Stimulated activated CD4-positive, alpha-beta T cell treated with anti-CD3 and anti-CD28 coated beads, Interleukin-2, amount 100 ng/mL, for 48 hours (primary cell): ENCODE results near the gene MRPL53.
"Not testable (repeated sequence)": the region's sequence is repeated elsewhere in the genome, so short reads cannot be mapped to it uniquely, and the experiment has no call there.

Source experiments
- DNase-seq, 2 donors: peaks; one replicate each; pipeline ENCODE4 v3.0.0-alpha.2; 2020

The MRPL53 gene

DNA sequence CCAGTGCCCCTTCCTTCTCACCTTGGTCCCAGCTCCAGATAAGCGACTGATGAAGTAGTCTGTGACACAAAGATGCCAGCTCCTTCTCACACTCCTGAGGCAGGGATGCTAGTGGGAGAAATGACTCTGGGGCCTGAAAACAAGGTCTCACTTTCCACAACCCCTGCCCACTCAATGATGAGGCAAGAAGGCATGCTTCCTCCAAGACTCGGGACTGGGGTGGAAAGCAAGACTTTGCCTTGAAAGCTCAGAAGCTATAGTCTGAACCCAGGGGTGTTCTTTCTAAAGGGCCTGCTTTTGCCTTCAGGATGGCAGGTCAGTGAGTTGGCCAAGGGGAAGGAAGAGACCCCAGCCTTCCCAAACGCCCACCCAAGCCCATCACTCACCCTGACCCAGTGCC is 9.0 kb upstream of the MRPL53 start:
- no peak for DNase-seq

DNA sequence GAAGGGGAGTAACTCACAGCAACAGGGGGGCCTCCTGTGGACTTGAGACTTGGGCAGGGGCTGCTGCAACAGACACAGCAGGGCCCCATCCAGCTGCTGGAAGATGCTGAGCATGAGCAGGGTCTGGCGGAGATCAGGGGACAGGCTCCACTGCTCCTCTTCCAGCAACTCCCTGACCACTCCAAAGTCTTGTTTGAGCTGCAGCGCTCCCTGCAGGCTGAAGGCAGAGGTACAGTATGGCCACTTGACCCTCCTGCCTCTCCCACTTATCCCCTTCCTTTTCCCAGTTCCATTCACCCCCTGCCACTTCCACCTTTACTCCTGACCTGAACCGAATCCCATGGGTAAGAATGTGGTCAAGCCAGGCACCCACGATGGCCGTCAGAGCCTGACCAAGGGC is 2.4 kb upstream of the MRPL53 start:
- DNase-seq, result no peak

DNA sequence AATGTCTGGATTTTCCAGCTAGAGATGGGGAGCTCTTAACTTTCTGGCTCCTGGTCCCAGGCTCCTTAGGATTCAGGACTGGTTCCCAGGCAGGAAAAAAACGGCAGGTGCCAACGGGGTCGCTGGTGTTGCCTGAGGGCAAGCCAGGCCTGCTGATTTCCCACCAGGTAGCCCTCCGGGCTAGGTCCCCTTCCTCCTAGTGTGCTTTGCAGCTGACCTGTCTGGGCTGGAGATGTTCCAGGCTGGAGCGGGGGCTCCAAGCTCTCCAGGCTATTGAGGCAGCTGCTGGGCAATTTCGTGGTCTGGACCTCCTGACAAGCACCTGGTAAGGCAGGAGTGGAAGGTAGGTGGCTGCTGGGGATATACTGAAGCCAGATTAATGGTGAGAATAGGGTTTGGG is 2.0 kb upstream of the MRPL53 start:
- no peak for DNase-seq

GRCh38 chr2:74472945-74473258 is 422 bp upstream of the MRPL53 start:
- DNase-seq, result no peak

DNA sequence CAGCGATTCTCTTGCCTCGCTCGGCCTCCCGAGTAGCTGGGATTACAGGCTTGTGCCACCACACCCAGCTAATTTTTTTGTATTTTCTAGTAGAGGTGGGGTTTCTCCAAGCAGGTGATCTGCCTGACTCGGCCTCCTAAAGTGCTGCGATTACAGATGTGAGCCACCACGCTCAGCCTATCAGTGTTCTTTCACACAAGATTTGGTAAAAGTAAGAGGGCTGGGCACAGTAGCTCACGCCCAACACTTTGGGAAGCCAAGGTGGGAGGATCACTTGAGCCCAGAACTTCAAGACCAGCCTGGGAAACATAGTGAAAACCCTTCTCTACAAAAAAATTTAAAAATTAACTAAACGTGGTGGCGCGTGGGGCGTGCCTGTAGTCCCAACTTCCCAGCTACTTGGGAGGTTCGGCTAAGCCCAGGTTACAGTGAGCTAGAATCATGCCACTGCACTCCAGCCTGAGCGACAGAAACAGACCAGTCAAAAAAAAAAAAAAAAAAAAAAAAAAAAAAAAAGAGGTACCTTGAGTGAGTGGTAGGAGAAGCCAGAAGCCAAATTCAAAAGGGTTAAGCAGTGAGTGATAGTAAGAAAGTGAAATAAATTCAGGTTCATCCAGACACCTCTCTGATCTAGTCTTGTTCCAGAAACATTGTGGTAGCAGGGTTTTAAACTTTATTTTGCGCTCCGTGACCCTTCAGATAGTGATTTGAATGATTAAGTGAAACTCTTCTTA is 981 bp downstream of the MRPL53 start:
- no peak for DNase-seq

- DNase-seq, result not testable (repeated sequence)
Observed at GRCh38 chr2:74470742-74471141, 1.7 kb downstream of the MRPL53 start.

DNA sequence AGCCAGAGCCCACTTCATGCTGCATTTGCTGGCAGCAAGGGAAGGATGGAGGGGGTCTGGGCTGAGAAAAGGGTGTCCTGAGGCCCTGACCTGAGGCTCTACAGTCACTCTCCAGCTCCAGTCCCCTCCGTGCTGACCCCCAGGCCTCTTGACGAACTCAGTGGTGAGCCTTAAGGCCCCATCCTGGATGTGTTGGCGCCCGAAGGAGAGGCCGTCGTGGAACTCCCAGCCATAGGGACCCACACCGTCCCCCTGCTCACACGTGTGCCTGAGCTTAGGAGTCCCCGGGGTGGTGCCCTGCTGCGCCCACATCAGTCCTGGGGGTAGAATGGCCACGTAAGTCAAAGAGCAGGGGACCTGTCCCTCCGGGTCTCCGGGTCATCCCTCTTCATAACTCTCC is 8.1 kb downstream of the MRPL53 start:
- no peak for DNase-seq

DNA sequence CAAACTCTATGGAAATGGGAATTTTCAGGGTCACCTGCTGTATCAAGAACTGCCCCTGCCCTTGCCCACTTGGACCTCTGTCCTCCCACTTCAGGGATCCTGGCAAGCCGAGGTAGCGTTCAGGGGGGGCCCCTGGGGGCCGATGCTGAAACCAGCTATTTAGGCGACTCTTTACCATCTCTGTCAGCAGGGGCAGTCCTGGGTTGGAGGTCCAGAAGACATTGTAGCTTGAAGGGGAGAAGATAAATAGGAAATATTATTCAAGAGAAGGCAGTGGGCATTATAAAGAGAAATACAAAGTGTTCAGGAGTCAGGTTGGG is 9.7 kb downstream of the MRPL53 start:
- no peak for DNase-seq

GRCh38 chr2:74462054-74462785 is 10.3 kb downstream of the MRPL53 start:
- no peak for DNase-seq

- no peak for DNase-seq
Observed at GRCh38 chr2:74461187-74462053, 11.1 kb downstream of the MRPL53 start.

- not testable (repeated sequence) for DNase-seq
Observed at GRCh38 chr2:74460187-74460586, 12.3 kb downstream of the MRPL53 start.

- DNase-seq, result not testable (repeated sequence)
Observed at GRCh38 chr2:74459503-74460118, 12.9 kb downstream of the MRPL53 start.

DNA sequence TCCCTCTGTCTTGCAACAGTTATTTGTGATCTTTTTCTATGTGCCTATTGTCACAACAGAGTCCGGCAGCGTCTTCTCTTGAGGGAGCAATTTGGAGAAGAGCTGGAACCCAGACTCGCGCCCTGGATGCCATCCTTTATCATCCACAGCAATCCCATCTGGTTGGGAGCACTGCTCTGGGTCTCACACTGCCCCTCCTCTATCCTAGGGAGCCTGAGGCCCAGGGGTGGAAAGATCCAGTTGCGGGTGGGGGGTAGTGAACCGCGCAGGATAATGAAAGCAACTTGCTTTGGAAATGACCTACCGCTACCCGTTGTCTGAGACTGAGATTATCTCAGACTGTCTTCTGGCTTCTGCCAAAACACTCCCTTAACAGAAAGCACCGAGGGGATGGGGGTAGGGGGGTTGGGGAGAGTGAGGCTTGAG is 13.5 kb downstream of the MRPL53 start:
- no peak for DNase-seq

- peak; percentile 95 to 97 for DNase-seq
Observed at GRCh38 chr2:74458132-74458937, 14.1 kb downstream of the MRPL53 start, which contains the start of gene WBP1. Gene WBP1, plus strand, starts transcription at chr2:74458438. Its CDS starts 165 bp downstream, at chr2:74458603.

DNA sequence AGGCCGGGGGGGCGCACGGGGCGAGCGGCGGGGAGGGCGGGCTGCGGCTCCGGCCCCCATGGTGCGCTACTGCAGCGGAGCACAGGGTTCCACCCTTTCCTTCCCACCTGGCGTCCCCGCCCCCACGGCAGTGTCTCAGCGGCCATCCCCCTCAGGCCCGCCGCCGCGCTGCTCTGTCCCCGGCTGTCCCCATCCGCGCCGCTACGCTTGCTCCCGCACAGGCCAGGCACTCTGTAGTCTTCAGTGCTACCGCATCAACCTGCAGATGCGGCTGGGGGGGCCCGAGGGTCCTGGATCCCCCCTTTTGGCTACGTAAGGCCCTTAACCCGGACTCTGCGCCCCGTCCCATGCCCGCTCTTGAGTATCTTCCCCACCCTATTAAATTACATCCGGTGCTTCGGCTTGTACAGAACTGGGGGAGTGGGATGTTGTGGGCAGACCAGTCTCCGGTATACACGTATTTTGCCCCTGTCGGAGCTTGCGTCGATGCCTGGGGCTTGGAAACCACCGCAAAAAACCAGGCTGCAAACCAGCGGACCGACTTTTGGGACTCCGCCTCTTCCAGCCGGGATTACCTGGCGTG is 14.8 kb downstream of the MRPL53 start:
- peak; percentile 63 to 68 for DNase-seq

DNA sequence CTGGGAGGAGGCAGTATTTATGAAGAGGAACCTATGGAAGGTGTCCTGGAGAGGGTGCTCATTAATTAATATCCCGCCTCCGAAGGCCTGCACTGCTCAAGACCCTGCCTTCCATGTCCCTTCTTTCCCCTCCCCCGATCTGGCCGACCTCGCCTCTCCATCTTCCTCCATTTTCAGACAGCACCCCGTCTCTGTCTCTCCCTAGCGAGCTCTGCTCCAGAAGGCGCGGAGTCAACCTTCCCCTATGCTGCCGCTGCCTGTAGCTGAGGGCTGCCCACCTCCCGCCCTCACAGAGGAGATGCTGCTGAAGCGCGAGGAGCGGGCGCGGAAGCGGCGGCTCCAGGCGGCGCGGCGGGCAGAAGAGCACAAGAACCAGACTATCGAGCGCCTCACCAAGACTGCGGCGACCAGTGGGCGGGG is 15.3 kb downstream of the MRPL53 start:
- DNase-seq, result no peak

GRCh38 chr2:74454654-74455511 is 17.6 kb downstream of the MRPL53 start, which contains the start of gene INO80B:
Gene INO80B, plus strand, starts transcription at chr2:74455087. Its CDS starts 30 bp downstream, at chr2:74455117.
- DNase-seq, result peak; percentile 96 to 98

DNA sequence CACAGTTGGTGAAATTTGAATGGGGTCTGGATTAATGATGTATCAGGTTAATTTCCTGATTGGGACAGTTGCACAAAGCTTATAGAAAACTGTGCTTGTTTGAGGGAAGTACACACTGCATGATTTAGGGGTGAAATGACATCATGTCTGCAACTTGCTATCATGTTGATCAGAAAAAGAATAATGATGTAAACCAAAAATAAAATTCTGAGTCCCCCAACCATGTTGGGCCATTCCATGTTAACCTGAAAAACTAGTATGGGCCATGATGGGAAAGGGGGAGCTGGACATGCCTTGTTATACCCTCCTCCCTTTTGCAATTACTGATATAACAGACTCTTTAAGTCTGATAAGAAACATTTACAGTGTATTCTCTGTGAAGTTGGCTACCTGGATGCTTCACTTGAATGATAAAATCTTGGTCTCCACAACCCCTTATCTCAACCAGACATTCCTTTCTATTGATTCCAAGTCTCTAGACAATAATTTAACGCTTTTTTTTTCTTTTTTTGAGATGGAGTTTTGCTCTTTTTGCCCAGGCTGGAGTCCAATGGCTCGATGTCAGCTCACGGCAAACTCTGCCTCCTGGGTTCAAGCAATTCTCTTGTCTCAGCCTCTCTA is 21.8 kb downstream of the MRPL53 start:
- no peak for DNase-seq

DNA sequence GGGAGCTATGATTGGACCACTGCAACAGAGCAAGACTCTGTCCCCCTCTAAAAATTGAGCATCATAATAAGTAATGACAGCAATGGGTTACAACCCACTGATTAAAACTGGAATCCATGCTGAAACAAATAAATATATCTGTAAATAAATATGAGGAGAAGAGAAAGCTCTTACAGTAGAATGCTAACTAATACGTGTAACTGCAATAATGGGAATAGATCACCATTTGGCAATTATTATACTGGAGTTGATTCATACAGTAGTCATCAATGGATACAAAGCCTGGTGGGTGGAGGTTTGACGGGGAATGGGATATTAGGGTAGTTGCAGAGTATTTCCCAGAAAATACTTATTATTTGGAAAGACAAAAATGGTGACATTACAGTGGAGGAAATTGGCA is 23.7 kb downstream of the MRPL53 start:
- DNase-seq, result no peak
